ENCODE results near the gene TANC1.

Gene TANC1

GRCh38 chr2:158943973-158944372 is 24.5 kb upstream of the TANC1 start:
- H3K4me2 ChIP-seq (ENCODE audit: insufficient read depth, low read length), result no peak overlapping the region
- H2AFZ ChIP-seq (ENCODE audit: low read depth, low read length), result no peak overlapping the region
- no peak overlapping the region for H3K27ac ChIP-seq (ENCODE audit: low read length)
- H3K9ac ChIP-seq (ENCODE audit: low read depth, low read length), result no peak overlapping the region
- TF ChIP-seq EZH2 (IDR thresholded peaks at IDR 0.05; ENCODE audit: borderline replicate concordance, low read depth, low read length, severe bottlenecking), result no peak
- TF ChIP-seq, protein P1, sequence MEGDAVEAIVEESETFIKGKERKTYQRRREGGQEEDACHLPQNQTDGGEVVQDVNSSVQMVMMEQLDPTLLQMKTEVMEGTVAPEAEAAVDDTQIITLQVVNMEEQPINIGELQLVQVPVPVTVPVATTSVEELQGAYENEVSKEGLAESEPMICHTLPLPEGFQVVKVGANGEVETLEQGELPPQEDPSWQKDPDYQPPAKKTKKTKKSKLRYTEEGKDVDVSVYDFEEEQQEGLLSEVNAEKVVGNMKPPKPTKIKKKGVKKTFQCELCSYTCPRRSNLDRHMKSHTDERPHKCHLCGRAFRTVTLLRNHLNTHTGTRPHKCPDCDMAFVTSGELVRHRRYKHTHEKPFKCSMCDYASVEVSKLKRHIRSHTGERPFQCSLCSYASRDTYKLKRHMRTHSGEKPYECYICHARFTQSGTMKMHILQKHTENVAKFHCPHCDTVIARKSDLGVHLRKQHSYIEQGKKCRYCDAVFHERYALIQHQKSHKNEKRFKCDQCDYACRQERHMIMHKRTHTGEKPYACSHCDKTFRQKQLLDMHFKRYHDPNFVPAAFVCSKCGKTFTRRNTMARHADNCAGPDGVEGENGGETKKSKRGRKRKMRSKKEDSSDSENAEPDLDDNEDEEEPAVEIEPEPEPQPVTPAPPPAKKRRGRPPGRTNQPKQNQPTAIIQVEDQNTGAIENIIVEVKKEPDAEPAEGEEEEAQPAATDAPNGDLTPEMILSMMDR (IDR thresholded peaks at IDR 0.05; ENCODE audit: borderline replicate concordance, extremely low read depth, low read length, poor library complexity, severe bottlenecking), result no peak
- ATAC-seq (ENCODE audit: insufficient read depth, low read depth) (no peak), DNase-seq (no peak)
- no peaks in the 10 kb centered on the region for H3K79me2 ChIP-seq (ENCODE audit: insufficient read depth, low read length)
- H4K20me1 ChIP-seq (ENCODE audit: insufficient read depth, low read length), result no peaks in the 10 kb centered on the region
- H3K4me3 ChIP-seq (ENCODE audit: low read depth in 1 of 2, low read length in 2 of 2), result no peak overlapping the region
- H3K4me1 ChIP-seq (ENCODE audit: insufficient read depth, low read length), result no peaks in the 10 kb centered on the region
- H3K36me3 ChIP-seq (ENCODE audit: insufficient read depth, low read length), result no peaks in the 10 kb centered on the region
- H3K27me3 ChIP-seq (ENCODE audit: insufficient read depth, low read length, poor library complexity), result no peaks in the 10 kb centered on the region
- no peaks in the 10 kb centered on the region for H3K9me3 ChIP-seq (ENCODE audit: insufficient read depth, low read length, severe bottlenecking)

- H3K27ac ChIP-seq (ENCODE audit: low read length), result no peak overlapping the region
Observed at GRCh38 chr2:158948964-158949699, 19.3 kb upstream of the TANC1 start.

GRCh38 chr2:158953454-158953853 is 15.0 kb upstream of the TANC1 start:
- H3K36me3 ChIP-seq (ENCODE audit: insufficient read depth, low read length), result no peaks in the 10 kb centered on the region
- H3K9me3 ChIP-seq (ENCODE audit: insufficient read depth, low read length, severe bottlenecking), result no peaks in the 10 kb centered on the region
- H3K4me3 ChIP-seq (ENCODE audit: low read depth in 1 of 2, low read length in 2 of 2), result no peak overlapping the region
- H3K79me2 ChIP-seq (ENCODE audit: insufficient read depth, low read length), result no peaks in the 10 kb centered on the region
- H3K4me2 ChIP-seq (ENCODE audit: insufficient read depth, low read length), result 0 out of 2 replicates have a peak overlapping the region, but pooled peaks have one; percentile 2
- 0 out of 2 replicates have a peak overlapping the region, but pooled peaks have one; percentile 49 for H3K27ac ChIP-seq (ENCODE audit: low read length)
- H3K9ac ChIP-seq (ENCODE audit: low read depth, low read length), result no peak overlapping the region
- DNase-seq (no peak), ATAC-seq (ENCODE audit: insufficient read depth, low read depth) (peak; percentile 6; the same call in 1 of the 3 replicates)
- peaks cover 19% of the 10 kb centered on the region for H3K4me1 ChIP-seq (ENCODE audit: insufficient read depth, low read length)
- no peak for TF ChIP-seq EZH2 (IDR thresholded peaks at IDR 0.05; ENCODE audit: borderline replicate concordance, low read depth, low read length, severe bottlenecking)
- TF ChIP-seq, protein P1 (IDR thresholded peaks at IDR 0.05; ENCODE audit: borderline replicate concordance, extremely low read depth, low read length, poor library complexity, severe bottlenecking), result no peak
- no peak overlapping the region for H2AFZ ChIP-seq (ENCODE audit: low read depth, low read length)
- H4K20me1 ChIP-seq (ENCODE audit: insufficient read depth, low read length), result no peaks in the 10 kb centered on the region
- H3K27me3 ChIP-seq (ENCODE audit: insufficient read depth, low read length, poor library complexity), result no peaks in the 10 kb centered on the region

More at GRCh38 chr2:158948964-158949699, 19.3 kb upstream of the TANC1 start:
- Histone ChIP-seq H3K4me1 (ENCODE audit: insufficient read depth, low read length) (peaks cover 12% of the 10 kb centered on the region), H3K36me3 (ENCODE audit: insufficient read depth, low read length) (no peaks in the 10 kb centered on the region), H3K4me3 (ENCODE audit: low read depth in 1 of 2, low read length in 2 of 2) (no peak overlapping the region), H3K9me3 (ENCODE audit: insufficient read depth, low read length, severe bottlenecking) (no peaks in the 10 kb centered on the region), H2AFZ (ENCODE audit: low read depth, low read length) (no peak overlapping the region), H3K4me2 (ENCODE audit: insufficient read depth, low read length) (no peak overlapping the region), H3K79me2 (ENCODE audit: insufficient read depth, low read length) (no peaks in the 10 kb centered on the region), H4K20me1 (ENCODE audit: insufficient read depth, low read length) (no peaks in the 10 kb centered on the region), H3K27me3 (ENCODE audit: insufficient read depth, low read length, poor library complexity) (no peaks in the 10 kb centered on the region), H3K9ac (ENCODE audit: low read depth, low read length) (no peak overlapping the region)
- TF ChIP-seq, protein P1 (IDR thresholded peaks at IDR 0.05; ENCODE audit: borderline replicate concordance, extremely low read depth, low read length, poor library complexity, severe bottlenecking), result no peak
- no peak for TF ChIP-seq EZH2 (IDR thresholded peaks at IDR 0.05; ENCODE audit: borderline replicate concordance, low read depth, low read length, severe bottlenecking)
- ATAC-seq (ENCODE audit: insufficient read depth, low read depth) (no peak), DNase-seq (no peak)

Measured in DND-41 (cell line).